GM18873 (cell line): Measurements from ENCODE around the gene ARHGAP26.
"Not testable (repeated sequence)": the region's sequence is repeated elsewhere in the genome, so short reads cannot be mapped to it uniquely, and the experiment has no call there.

Experiments
- ATAC-seq: cut with Tn5 transposase; IDR thresholded peaks from one replicate; pipeline ENCODE4 v1.9.1; 2021; ENCODE audit warnings: mild to moderate bottlenecking, moderate library complexity, moderate number of reproducible peaks; ENCODE audit not compliant: unreplicated experiment, low FRiP score

The ARHGAP26 gene

GRCh38 chr5:142972064-142972570 lies 201.9 kb downstream of the ARHGAP26 start:
- no peak for ATAC-seq

- no peak for ATAC-seq
These were observed 203.8 kb downstream of the ARHGAP26 start for GRCh38 chr5:142973932-142974331.

DNA sequence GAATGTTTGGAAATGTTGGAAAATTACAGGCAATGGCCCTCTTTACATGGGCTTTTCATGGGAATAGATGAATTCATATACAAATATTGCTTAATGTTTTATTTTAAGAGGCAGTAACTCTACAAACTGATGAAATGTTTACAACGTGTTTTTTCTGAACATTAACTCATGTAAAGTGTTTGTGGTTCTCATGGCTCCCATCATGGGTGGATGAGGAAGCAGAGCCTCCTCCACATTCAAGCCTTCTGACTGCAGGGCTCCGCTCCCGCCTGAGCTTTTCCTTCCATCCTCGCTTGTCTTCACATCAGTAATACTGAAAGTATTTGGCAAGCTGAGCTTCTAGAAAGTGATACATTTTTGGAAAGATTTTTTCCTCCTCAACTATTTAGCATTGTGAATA lies 204.2 kb downstream of the ARHGAP26 start:
- no peak for ATAC-seq

DNA sequence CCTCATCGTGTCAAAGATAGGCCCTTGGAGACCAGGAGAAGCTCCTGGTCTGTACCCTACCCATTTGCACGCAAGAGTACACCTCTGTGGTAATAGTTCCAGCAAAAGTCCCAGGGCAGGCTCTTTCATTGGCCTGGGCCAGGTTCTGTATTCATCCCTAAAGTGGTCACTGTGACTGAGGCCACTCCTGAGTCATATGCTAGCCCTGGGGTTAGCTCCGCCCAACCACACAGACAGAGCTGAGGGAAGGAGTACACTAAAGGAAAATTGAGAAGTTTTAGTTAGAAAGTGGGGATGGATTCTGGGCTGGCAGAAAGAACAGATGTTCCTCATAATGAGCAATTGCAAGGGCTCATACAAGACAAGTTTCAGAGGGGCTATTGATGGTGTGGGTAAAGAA lies 206.7 kb downstream of the ARHGAP26 start:
- no peak for ATAC-seq

DNA sequence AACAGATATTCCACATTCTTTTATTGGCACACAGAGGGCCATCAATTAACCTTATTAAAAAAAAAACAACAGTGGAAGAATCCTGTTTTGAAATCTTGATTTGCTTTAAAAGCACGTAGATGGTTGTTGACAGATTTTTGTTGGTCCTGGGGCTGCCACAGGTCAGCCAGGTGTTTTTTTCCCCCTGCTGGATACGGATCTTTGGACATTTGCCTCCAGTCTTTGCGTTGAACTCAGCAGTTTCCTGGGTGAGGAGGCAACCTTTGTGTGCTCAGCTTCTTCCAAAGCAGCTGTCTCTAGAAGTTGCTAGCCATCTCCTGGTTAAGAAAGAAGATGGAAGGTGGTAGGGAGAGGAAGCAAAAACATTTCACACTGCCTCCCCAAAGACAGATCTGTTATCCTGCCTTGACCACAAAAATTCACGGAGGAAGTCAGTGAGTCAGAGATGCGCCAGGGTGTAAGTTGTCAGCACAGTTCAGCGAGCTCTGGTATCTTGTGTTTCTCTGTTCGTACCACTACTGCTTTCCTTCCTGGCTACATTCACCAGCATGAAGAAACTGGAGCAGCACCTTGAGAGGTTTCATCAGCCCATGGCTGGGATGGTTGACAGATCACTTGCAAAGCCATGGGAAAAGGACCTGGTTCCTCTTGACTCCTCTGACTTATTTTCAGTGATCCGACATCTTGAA lies 207.3 kb downstream of the ARHGAP26 start:
- ATAC-seq, result no peak

DNA sequence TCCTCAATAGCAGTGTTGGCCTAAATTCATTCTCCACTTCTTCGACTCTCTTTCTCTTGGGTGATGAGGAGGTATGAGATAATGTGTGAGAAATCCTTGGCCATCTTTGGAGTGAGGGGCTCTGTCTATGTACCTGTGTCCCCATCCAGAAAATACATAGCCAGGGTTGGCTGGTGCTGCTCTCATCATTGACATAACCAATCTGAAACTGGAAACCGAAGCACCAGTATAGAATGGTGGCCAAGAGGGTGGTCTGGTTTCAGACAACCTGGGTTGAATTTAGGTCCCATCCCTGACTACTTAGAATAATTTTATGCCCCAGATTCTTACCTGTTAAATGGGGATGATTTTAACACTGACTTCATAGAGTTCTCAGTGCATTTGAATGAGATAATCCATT lies 208.1 kb downstream of the ARHGAP26 start:
- no peak for ATAC-seq

GRCh38 chr5:142978726-142979125 lies 208.5 kb downstream of the ARHGAP26 start:
- ATAC-seq, result no peak

- no peak for ATAC-seq
These were observed 209.5 kb downstream of the ARHGAP26 start for GRCh38 chr5:142979636-142980035.

DNA sequence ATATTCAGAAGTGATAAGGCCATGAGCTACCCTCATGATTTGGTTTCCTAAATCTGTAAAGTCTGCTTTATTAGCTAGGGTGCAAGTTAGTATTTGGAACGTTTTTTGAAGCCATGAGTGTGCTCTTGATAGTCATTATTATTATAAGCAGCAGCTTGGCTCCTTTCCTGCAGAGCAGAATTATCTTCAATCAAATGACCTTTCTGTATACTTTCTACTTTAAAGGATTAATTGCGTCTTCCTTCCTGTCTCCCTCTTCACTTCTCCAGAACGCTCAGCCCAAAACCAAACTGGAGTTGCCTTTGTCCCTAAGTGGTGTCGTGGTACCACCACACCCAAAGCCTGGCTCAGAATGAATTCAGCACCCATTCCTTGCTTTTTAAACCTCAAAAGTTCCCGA lies 211.3 kb downstream of the ARHGAP26 start:
- no peak for ATAC-seq

- no peak for ATAC-seq
These were observed 212.0 kb downstream of the ARHGAP26 start for GRCh38 chr5:142981886-142982820.

DNA sequence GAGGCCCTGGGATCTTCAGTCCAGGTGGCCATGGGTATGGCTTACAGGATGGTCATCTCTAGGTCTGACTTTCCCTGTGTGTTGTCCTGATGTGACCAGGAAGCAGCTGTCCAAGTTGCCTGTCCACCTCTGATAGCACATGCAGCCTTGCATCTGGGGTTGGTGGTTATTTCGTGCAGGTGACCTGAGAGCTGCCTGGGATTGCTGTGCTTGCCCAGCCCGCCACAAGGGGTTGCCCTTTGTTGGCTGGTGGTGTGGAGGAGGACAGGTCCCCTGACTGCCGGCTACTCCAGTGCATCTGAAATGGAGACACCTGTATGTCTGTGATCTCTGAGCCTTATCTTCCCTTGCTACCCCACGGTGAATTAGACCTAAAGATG lies 212.6 kb downstream of the ARHGAP26 start:
- ATAC-seq, result no peak

DNA sequence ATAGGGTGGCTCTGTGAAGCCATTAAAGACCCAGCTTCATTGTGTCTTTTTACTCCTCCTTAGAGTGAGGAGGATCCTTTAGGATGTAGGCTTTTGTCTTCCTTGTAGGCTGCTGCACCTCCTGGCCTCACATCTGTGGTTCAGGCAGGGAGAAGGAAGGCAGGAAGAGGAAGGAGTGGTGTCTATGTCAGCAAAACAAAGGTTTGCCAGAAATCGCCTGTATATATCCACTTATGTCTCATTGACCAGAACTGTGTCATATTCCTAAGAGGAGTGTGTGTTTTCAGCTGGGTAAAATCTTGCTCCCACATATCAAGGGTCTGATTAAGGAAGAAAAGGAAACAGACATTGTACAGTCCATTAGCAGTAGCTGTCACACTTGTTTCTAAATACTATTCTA lies 213.8 kb downstream of the ARHGAP26 start:
- no peak for ATAC-seq

DNA sequence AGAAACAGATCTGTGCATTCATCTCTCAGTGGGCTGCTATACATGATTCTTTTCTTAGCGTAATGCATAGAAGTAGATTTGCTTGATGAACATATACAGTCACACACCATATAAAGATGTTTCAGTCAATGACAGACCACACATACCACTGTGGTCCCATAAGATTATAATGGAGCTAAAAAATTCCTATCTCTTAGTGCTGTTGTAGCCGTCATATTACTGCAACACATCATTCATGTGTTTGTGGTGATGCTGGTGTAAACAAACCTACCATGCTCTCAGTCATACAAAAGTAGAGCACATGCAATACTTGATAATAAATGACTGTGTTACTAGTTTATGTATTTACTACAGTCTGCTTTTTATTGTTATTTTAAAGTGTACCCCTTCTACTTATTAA lies 214.3 kb downstream of the ARHGAP26 start:
- no peak for ATAC-seq

- not testable (repeated sequence) for ATAC-seq
These were observed 219.1 kb downstream of the ARHGAP26 start for GRCh38 chr5:142989270-142989669.

GRCh38 chr5:142990073-142990472 lies 219.9 kb downstream of the ARHGAP26 start:
- not testable (repeated sequence) for ATAC-seq

DNA sequence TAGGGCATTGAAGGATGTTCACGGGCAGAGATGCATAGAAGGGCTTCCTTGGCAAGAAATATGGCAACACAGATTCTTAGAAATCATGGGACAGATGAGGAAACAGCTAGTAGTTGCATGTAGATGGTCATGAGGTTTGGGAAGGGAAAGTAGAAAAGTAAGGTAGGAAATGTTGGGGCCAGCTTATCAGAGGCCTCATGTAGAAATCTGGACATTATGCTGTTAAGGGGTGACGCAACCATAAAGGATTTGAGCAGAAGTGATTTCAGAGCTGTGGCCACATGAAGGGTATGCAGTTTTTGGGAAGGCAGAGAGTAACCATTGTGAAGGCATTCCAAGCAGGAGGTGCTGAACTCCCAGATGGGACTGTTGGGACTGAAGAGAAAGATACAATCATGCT lies 224.0 kb downstream of the ARHGAP26 start:
- no peak for ATAC-seq

DNA sequence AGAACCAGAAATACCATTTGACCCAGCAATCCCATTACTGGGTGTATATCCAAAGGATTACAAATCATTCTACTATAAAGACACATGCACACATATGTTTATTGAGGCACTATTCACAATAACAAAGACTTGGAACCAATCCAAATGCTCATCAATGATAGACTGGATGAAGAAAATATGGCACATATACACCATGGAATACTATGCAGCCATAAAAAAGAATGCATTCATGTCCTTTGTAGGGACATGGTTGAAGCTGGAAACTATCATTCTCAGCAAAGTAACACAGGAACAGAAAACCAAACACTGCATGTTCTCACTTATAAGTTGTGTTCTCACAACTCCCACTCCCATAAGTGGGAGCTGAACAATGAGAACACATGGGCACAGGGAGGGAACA lies 225.4 kb downstream of the ARHGAP26 start:
- not testable (repeated sequence) for ATAC-seq

DNA sequence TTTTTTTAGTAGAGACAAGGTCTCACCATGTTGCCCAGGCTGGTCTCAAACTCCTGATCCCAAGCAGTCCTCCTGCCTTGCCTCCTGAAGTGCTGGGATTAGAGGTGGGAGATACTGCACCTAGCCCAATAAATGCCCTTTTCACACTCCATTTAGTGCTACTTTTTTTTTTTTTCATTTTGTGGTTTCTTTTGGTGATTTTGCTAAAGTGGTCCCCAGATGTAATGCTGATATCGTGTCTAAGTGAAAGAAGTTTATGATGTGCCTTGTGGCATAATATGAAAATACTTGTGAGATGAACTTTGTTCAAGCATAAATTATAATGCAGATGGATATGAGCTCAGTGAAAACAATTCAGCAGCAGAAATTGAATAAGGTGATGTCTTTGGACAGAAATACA lies 227.4 kb downstream of the ARHGAP26 start:
- ATAC-seq, result no peak

DNA sequence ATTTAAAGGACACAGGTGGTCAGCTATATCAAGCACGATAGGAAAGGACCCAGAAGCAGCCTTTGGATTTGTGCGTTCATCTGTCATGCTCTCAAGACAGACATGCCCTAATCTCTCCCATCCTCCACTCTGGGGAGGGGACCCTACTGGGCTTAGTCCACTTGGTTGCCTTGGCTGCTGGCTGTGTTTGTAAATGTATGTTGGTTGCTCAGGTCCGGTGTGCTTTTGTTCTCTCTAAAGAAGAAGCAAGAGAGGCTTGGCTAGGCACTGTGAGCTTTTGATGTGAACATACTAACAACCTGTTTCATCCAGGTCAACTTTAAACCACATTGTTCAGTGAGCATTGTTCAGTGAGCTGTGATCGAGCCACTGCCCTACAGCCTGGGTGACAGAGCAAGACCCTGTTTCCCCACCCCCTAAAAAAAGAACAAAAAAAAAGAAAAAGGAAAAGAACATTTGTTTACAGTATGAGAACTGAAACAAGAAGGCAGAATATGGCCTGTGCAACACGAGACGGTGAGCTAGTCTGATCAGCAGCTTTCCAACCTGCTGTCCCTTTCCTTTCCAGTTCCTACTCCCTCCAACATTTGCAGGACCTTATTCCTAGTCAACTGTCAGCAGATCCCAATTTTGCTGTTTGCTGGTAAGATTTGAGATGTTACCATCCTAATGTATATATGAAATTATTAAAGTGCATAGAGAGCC lies 228.3 kb downstream of the ARHGAP26 start:
- no peak for ATAC-seq

GRCh38 chr5:143000551-143000950 lies 230.4 kb downstream of the ARHGAP26 start:
- ATAC-seq, result not testable (repeated sequence)
